GM18909 (cell line): ENCODE results near the gene FAM174B.
"Not testable (repeated sequence)": the region's sequence is repeated elsewhere in the genome, so short reads cannot be mapped to it uniquely, and the experiment has no call there.

Source experiments
- ATAC-seq: cut with Tn5 transposase; IDR thresholded peaks from one replicate; pipeline ENCODE4 v1.9.1; 2021; ENCODE audit warnings: mild to moderate bottlenecking; ENCODE audit not compliant: unreplicated experiment, poor library complexity

FAM174B gene

GRCh38 chr15:92621972-92622533 is 33.5 kb downstream of the FAM174B start:
- ATAC-seq, result no peak

GRCh38 chr15:92620991-92621390 is 34.6 kb downstream of the FAM174B start:
- ATAC-seq, result no peak

GRCh38 chr15:92619145-92620101 is 36.2 kb downstream of the FAM174B start:
- no peak for ATAC-seq

GRCh38 chr15:92617549-92618520 is 37.7 kb downstream of the FAM174B start:
- ATAC-seq, result no peak

GRCh38 chr15:92616621-92617548 is 38.7 kb downstream of the FAM174B start:
- ATAC-seq, result no peak

- ATAC-seq, result no peak
Observed at GRCh38 chr15:92614791-92615785, 40.5 kb downstream of the FAM174B start.

GRCh38 chr15:92614301-92614700 is 41.3 kb downstream of the FAM174B start:
- no peak for ATAC-seq

GRCh38 chr15:92613841-92614240 is 41.7 kb downstream of the FAM174B start:
- no peak for ATAC-seq

- no peak for ATAC-seq
Observed at GRCh38 chr15:92612891-92613290, 42.7 kb downstream of the FAM174B start.

- no peak for ATAC-seq
Observed at GRCh38 chr15:92611995-92612745, 43.4 kb downstream of the FAM174B start.

GRCh38 chr15:92611150-92611549 is 44.4 kb downstream of the FAM174B start:
- ATAC-seq, result no peak

- no peak for ATAC-seq
Observed at GRCh38 chr15:92610101-92610520, 45.5 kb downstream of the FAM174B start.

GRCh38 chr15:92608866-92609700 is 46.5 kb downstream of the FAM174B start:
- no peak for ATAC-seq

- ATAC-seq, result not testable (repeated sequence)
Observed at GRCh38 chr15:92606836-92607150, 48.8 kb downstream of the FAM174B start.

GRCh38 chr15:92606126-92606835 is 49.3 kb downstream of the FAM174B start:
- no peak for ATAC-seq

GRCh38 chr15:92605225-92605944 is 50.2 kb downstream of the FAM174B start:
- no peak for ATAC-seq
